ENCODE results near the gene TGIF2.

The TGIF2 gene

DNA sequence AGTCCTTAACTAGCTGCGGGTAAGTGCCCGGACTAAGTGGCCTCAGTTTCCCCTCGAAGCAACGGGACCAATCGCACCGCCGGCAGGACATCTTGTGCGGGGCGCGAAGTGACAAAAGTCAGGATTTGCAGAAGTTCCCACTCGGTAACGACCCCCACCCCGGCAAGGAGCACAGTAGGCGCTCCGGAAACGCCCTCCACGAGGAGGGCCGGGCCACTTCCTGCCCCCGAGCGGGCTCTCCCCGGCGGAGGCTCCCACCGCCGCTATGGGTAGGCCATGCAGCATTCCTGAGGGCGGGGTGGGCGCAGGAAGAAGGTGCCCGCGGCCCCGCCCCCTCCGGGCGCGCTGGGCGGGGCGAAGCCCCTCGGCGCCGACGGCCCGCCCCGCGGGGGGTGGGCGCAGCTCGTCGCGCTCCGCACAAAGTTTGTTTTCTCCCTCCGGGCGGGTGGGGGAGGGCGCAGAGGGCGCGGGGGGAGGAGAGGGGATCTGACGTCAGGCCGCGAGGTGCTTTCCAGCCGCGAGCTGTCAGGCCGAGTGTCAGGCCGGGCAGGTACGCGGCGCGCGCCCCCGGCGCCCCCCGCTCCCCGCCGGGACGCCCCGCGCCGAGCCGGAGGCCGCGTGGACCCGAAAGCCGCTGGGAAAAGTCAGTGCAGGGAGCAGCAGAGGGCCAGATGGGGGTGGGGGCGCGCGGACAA is at the start of gene TGIF2:
Gene TGIF2 (plus strand): TSS at position 495 of the 695 bp plus-strand sequence. CDS start 5,178 bp downstream, outside the sequence.
- H3K4me1 ChIP-seq (ENCODE audit: control insufficient read depth, insufficient read depth, low read length): peaks cover 4% of the 10 kb centered on the region; the same call in 1 of the 2 replicates
- H3K36me3 ChIP-seq (ENCODE audit: control insufficient read depth in 2 of 2, insufficient read depth in 1 of 2, low read length in 2 of 2): peaks cover 0 to under 1% of the 10 kb centered on the region in 2 experiments; a peak in 2 of 3 replicates
- H3K4me3 ChIP-seq (ENCODE audit: low read depth, low read length): peak within 1 kb of the TSS; percentile 70
- POLR2A ChIA-PET: interaction anchor here (0.6 to 3.1 kb wide), 7 partner anchors 10 to 802 kb away, joined by 3 to 26 read pairs (median 6); partner anchors contain the start of gene RAB5IF
- no peaks in the 10 kb centered on the region for H3K9me3 ChIP-seq (ENCODE audit: control insufficient read depth, insufficient read depth, low read depth, low read length)
- peak within 1 kb of the TSS; percentile 94 for H3K27ac ChIP-seq (ENCODE audit: extremely low read depth, low read depth, low read length)
- CTCF ChIA-PET: interaction anchor here (0.6 to 0.7 kb wide), 3 partner anchors 12 to 175 kb away, joined by 3 to 4 read pairs (median 3); no protein-coding TSS in a partner anchor
- TF ChIP-seq ZEB2 (tag by site-specific recombination; IDR thresholded peaks at IDR 0.05) (peak; percentile 79; the same call in 1 of the 2 replicates), ZNF549 (tag by site-specific recombination; IDR thresholded peaks at IDR 0.05) (no peak), ZNF266 (tag by site-specific recombination; IDR thresholded peaks at IDR 0.05; ENCODE audit: low read depth) (no peak), ZNF184 (tag by site-specific recombination; IDR thresholded peaks at IDR 0.05) (no peak), ZNF561 (tag by site-specific recombination; IDR thresholded peaks at IDR 0.05; ENCODE audit: borderline replicate concordance) (peak; percentile 99), ZNF324 (tag by site-specific recombination; IDR thresholded peaks at IDR 0.05) (peak; percentile 59; the same call in 1 of the 2 replicates), SP2 (tag by site-specific recombination; IDR thresholded peaks at IDR 0.05) (peak; percentile 79), ZIC2 (tag by site-specific recombination; IDR thresholded peaks at IDR 0.05) (peak; percentile 23), ZFHX2 (tag by site-specific recombination; conservative IDR thresholded peaks at IDR 0.05) (0 out of 2 replicates have a peak, but pooled peaks have one; percentile 36), ZBTB1 (tag by site-specific recombination; IDR thresholded peaks at IDR 0.05) (no peak), ZNF366 (tag by site-specific recombination; conservative IDR thresholded peaks at IDR 0.05) (no peak), ZNF529 (tag by site-specific recombination; IDR thresholded peaks at IDR 0.05; ENCODE audit: insufficient replicate concordance) (no peak), ZNF626 (tag by site-specific recombination; IDR thresholded peaks at IDR 0.05) (no peak), ZNF335 (tag by site-specific recombination; conservative IDR thresholded peaks at IDR 0.05) (peak; percentile 66), PRDM1 (tag by site-specific recombination; IDR thresholded peaks at IDR 0.05) (no peak), KLF7 (tag by site-specific recombination; IDR thresholded peaks at IDR 0.05; ENCODE audit: borderline replicate concordance) (peak; percentile 44; the same call in 1 of the 2 replicates), ZNF548 (tag by site-specific recombination; IDR thresholded peaks at IDR 0.05) (no peak), ZSCAN30 (tag by site-specific recombination; IDR thresholded peaks at IDR 0.05) (no peak), ZNF404 (tag by site-specific recombination; IDR thresholded peaks at IDR 0.05) (no peak), FEZF1 (tag by site-specific recombination; IDR thresholded peaks at IDR 0.05) (no peak), ZBTB8A (tag by site-specific recombination; IDR thresholded peaks at IDR 0.05) (peak; percentile 99)
- TF ChIP-seq, protein P1, sequence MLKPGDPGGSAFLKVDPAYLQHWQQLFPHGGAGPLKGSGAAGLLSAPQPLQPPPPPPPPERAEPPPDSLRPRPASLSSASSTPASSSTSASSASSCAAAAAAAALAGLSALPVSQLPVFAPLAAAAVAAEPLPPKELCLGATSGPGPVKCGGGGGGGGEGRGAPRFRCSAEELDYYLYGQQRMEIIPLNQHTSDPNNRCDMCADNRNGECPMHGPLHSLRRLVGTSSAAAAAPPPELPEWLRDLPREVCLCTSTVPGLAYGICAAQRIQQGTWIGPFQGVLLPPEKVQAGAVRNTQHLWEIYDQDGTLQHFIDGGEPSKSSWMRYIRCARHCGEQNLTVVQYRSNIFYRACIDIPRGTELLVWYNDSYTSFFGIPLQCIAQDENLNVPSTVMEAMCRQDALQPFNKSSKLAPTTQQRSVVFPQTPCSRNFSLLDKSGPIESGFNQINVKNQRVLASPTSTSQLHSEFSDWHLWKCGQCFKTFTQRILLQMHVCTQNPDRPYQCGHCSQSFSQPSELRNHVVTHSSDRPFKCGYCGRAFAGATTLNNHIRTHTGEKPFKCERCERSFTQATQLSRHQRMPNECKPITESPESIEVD (tag by site-specific recombination; IDR thresholded peaks at IDR 0.05): no peak
- TF ChIP-seq, protein P2, sequence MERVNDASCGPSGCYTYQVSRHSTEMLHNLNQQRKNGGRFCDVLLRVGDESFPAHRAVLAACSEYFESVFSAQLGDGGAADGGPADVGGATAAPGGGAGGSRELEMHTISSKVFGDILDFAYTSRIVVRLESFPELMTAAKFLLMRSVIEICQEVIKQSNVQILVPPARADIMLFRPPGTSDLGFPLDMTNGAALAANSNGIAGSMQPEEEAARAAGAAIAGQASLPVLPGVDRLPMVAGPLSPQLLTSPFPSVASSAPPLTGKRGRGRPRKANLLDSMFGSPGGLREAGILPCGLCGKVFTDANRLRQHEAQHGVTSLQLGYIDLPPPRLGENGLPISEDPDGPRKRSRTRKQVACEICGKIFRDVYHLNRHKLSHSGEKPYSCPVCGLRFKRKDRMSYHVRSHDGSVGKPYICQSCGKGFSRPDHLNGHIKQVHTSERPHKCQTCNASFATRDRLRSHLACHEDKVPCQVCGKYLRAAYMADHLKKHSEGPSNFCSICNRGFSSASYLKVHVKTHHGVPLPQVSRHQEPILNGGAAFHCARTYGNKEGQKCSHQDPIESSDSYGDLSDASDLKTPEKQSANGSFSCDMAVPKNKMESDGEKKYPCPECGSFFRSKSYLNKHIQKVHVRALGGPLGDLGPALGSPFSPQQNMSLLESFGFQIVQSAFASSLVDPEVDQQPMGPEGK (tag by site-specific recombination; IDR thresholded peaks at IDR 0.05): peak; percentile 66
- TF ChIP-seq, protein P3, sequence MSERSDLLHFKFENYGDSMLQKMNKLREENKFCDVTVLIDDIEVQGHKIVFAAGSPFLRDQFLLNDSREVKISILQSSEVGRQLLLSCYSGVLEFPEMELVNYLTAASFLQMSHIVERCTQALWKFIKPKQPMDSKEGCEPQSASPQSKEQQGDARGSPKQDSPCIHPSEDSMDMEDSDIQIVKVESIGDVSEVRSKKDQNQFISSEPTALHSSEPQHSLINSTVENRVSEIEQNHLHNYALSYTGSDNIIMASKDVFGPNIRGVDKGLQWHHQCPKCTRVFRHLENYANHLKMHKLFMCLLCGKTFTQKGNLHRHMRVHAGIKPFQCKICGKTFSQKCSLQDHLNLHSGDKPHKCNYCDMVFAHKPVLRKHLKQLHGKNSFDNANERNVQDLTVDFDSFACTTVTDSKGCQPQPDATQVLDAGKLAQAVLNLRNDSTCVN (tag by site-specific recombination; optimal IDR thresholded peaks at IDR 0.05): peak; percentile 63
- TF ChIP-seq, protein P4, sequence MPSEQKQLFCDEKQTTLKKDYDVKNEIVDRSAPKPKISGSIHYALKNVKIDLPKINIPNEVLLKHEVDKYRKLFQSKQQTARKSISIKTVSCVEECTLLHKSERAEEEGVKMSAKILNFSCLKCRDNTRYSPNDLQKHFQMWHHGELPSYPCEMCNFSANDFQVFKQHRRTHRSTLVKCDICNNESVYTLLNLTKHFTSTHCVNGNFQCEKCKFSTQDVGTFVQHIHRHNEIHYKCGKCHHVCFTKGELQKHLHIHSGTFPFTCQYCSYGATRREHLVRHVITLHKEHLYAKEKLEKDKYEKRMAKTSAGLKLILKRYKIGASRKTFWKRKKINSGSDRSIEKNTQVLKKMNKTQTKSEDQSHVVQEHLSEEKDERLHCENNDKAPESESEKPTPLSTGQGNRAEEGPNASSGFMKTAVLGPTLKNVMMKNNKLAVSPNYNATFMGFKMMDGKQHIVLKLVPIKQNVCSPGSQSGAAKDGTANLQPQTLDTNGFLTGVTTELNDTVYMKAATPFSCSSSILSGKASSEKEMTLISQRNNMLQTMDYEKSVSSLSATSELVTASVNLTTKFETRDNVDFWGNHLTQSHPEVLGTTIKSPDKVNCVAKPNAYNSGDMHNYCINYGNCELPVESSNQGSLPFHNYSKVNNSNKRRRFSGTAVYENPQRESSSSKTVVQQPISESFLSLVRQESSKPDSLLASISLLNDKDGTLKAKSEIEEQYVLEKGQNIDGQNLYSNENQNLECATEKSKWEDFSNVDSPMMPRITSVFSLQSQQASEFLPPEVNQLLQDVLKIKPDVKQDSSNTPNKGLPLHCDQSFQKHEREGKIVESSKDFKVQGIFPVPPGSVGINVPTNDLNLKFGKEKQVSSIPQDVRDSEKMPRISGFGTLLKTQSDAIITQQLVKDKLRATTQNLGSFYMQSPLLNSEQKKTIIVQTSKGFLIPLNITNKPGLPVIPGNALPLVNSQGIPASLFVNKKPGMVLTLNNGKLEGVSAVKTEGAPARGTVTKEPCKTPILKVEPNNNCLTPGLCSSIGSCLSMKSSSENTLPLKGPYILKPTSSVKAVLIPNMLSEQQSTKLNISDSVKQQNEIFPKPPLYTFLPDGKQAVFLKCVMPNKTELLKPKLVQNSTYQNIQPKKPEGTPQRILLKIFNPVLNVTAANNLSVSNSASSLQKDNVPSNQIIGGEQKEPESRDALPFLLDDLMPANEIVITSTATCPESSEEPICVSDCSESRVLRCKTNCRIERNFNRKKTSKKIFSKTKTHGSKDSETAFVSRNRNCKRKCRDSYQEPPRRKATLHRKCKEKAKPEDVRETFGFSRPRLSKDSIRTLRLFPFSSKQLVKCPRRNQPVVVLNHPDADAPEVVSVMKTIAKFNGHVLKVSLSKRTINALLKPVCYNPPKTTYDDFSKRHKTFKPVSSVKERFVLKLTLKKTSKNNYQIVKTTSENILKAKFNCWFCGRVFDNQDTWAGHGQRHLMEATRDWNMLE (tag by site-specific recombination; conservative IDR thresholded peaks at IDR 0.05; ENCODE audit: low read depth): peak; percentile 62
- TF ChIP-seq, protein P5, sequence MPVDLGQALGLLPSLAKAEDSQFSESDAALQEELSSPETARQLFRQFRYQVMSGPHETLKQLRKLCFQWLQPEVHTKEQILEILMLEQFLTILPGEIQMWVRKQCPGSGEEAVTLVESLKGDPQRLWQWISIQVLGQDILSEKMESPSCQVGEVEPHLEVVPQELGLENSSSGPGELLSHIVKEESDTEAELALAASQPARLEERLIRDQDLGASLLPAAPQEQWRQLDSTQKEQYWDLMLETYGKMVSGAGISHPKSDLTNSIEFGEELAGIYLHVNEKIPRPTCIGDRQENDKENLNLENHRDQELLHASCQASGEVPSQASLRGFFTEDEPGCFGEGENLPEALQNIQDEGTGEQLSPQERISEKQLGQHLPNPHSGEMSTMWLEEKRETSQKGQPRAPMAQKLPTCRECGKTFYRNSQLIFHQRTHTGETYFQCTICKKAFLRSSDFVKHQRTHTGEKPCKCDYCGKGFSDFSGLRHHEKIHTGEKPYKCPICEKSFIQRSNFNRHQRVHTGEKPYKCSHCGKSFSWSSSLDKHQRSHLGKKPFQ (tag by site-specific recombination; IDR thresholded peaks at IDR 0.05): peak; percentile 43; the same call in 1 of the 2 replicates
